H1 (cell line): ENCODE data around the gene TAF7L. TPM values are rescaled to one million over a fixed set of nuclear protein-coding genes. Genes with fewer than 3 reads are reported as not detected.

Source experiments
- CTCF ChIA-PET: fragments of 300-600 bp; sonication (Branson Sonifier 250); formaldehyde crosslinking; loops from one replicate; lab custom pipeline; 2021; ENCODE audit not compliant: partially characterized antibody; lab: Charles Lee
- POLR2A ChIA-PET: fragments of 300-600 bp; sonication (Branson Sonifier 250); formaldehyde crosslinking; loops from one replicate; lab custom pipeline; 2021; ENCODE audit warnings: inconsistent platforms; ENCODE audit not compliant: partially characterized antibody; lab: Charles Lee
- DNase-seq, 2 experiments: peaks; one replicate each; pipeline versions ENCODE4 v3.0.0 to v3.0.0-alpha.2; 2010 to 2022; ENCODE audit warnings: low spot score in 2 of 2, low read depth in 1 of 2, mixed read lengths in 1 of 2
- FAIRE-seq: peaks from 2 replicates; lab custom pipeline; 2011; peaks lifted over from hg19 to GRCh38; lab: Jason Lieb, UNC
- H2AFZ ChIP-seq: 2 replicates; pipeline ENCODE4 v1.8.1; 2012; ENCODE audit warnings: low read length, inconsistent platforms
- H2AK5ac ChIP-seq: 2 replicates; pipeline ENCODE4 v1.6.1; 2013; ENCODE audit warnings: low read depth, low read length
- H2BK120ac ChIP-seq: replicated peaks from 2 replicates; pipeline ENCODE3; 2013; ENCODE audit warnings: low read depth, low read length, inconsistent platforms
- H2BK12ac ChIP-seq: 2 replicates; pipeline ENCODE4 v1.6.1; 2013; ENCODE audit warnings: low read depth, low read length
- H2BK15ac ChIP-seq: 2 replicates; pipeline ENCODE4 v1.6.1; 2013; ENCODE audit warnings: low read length
- H2BK20ac ChIP-seq: 2 replicates; pipeline ENCODE4 v1.6.1; 2013; ENCODE audit warnings: low read length
- H2BK5ac ChIP-seq: 2 replicates; pipeline ENCODE4 v1.6.1; 2013; ENCODE audit warnings: low read depth, low read length
- H3K14ac ChIP-seq: 2 replicates; pipeline ENCODE4 v1.6.1; 2013; ENCODE audit warnings: inconsistent platforms; ENCODE audit not compliant: insufficient read length
- H3K18ac ChIP-seq: 2 replicates; pipeline ENCODE4 v1.6.1; 2013; ENCODE audit warnings: low read length; ENCODE audit errors: extremely low read depth
- H3K23ac ChIP-seq: 2 replicates; pipeline ENCODE4 v1.6.1; 2013; ENCODE audit warnings: inconsistent platforms; ENCODE audit not compliant: insufficient read length
- H3K23me2 ChIP-seq: 2 replicates; pipeline ENCODE4 v1.6.1; 2013; ENCODE audit warnings: low read depth, low read length
- H3K27ac ChIP-seq: 2 replicates; pipeline ENCODE4 v1.6.1; 2011; ENCODE audit warnings: low read depth, low read length, inconsistent platforms
- H3K27me3 ChIP-seq, 4 experiments: replicated peaks in 1 of 4; 1 replicate in 1 of 4; 2 replicates in 3 of 4; pipeline versions ENCODE4 v1.6.1 to v1.8.1; 2011 to 2013; ENCODE audit warnings: low read length in 3 of 4, mild to moderate bottlenecking in 3 of 4, inconsistent platforms in 2 of 4, mixed read lengths in 2 of 4, moderate library complexity in 1 of 4; ENCODE audit not compliant: control insufficient read depth in 3 of 4, insufficient read depth in 3 of 4; ENCODE audit errors: extremely low read depth in 1 of 4
- H3K36me3 ChIP-seq, 4 experiments: 2 replicates each; pipeline versions ENCODE4 v1.6.1 to v1.8.1; 2011 to 2013; ENCODE audit warnings: mild to moderate bottlenecking in 4 of 4, low read length in 3 of 4, moderate library complexity in 2 of 4, control low read depth in 1 of 4, inconsistent platforms in 1 of 4; ENCODE audit not compliant: insufficient read depth in 4 of 4, control insufficient read depth in 2 of 4
- H3K4ac ChIP-seq: replicated peaks from 2 replicates; pipeline ENCODE3; 2013; ENCODE audit warnings: low read length, low read depth, mixed read lengths, inconsistent platforms; ENCODE audit not compliant: insufficient read length
- H3K4me1 ChIP-seq, 4 experiments: replicated peaks in 1 of 4; 1 replicate in 1 of 4; 2 replicates in 3 of 4; pipeline versions ENCODE4 v1.6.1 to v1.8.1; 2011 to 2013; ENCODE audit warnings: low read length in 3 of 4, inconsistent platforms in 2 of 4, mixed read lengths in 1 of 4; ENCODE audit not compliant: insufficient read depth in 4 of 4, control insufficient read depth in 3 of 4
- H3K4me2 ChIP-seq, 2 experiments: 2 replicates each; pipeline versions ENCODE4 v1.6.1 to v1.8.1; 2011 to 2013; ENCODE audit warnings: low read depth in 2 of 2, low read length in 2 of 2, control low read depth in 1 of 2, inconsistent platforms in 1 of 2, mild to moderate bottlenecking in 1 of 2; ENCODE audit not compliant: insufficient read depth in 1 of 2
- H3K4me3 ChIP-seq, 4 experiments: fragments of 200-600, 300-600 bp in 1 of 4; sonication (generic), shearing (Covaris generic), sonication (Bioruptor Twin) in 1 of 4; 2 replicates each; pipeline versions ENCODE4 v1.5.1 to v1.8.1; 2011 to 2016; ENCODE audit warnings: low read length in 4 of 4, low read depth in 3 of 4, control low read depth in 2 of 4, inconsistent platforms in 2 of 4, mild to moderate bottlenecking in 2 of 4, mixed read lengths in 1 of 4, moderate library complexity in 1 of 4; ENCODE audit not compliant: insufficient read depth in 2 of 4; ENCODE audit errors: extremely low read depth in 1 of 4
- H3K56ac ChIP-seq: replicated peaks from 2 replicates; pipeline ENCODE3; 2013; ENCODE audit warnings: low read depth, mild to moderate bottlenecking, mixed read lengths, low read length, inconsistent platforms; ENCODE audit not compliant: insufficient read length
- H3K79me1 ChIP-seq: 2 replicates; pipeline ENCODE4 v1.6.1; 2013; ENCODE audit warnings: low read depth, low read length, control low read depth
- H3K79me2 ChIP-seq, 2 experiments: 2 replicates each; pipeline versions ENCODE4 v1.6.1 to v1.8.1; 2012 to 2013; ENCODE audit warnings: low read length in 2 of 2, mild to moderate bottlenecking in 2 of 2, inconsistent platforms in 1 of 2; ENCODE audit not compliant: insufficient read depth in 2 of 2, control insufficient read depth in 1 of 2
- H3K9ac ChIP-seq, 4 experiments: replicated peaks in 1 of 4; 1 replicate in 1 of 4; 2 replicates in 3 of 4; pipeline versions ENCODE4 v1.6.1 to v1.8.1; 2011 to 2013; ENCODE audit warnings: low read depth in 3 of 4, low read length in 3 of 4, control low read depth in 2 of 4, mild to moderate bottlenecking in 2 of 4, moderate library complexity in 2 of 4, inconsistent platforms in 1 of 4; ENCODE audit errors: extremely low read depth in 1 of 4
- H3K9me3 ChIP-seq, 2 experiments: 2 replicates each; pipeline versions ENCODE4 v1.6.1 to v1.8.1; 2012 to 2013; ENCODE audit warnings: mild to moderate bottlenecking in 2 of 2, moderate library complexity in 2 of 2, control low read depth in 1 of 2, inconsistent platforms in 1 of 2, low read depth in 1 of 2, low read length in 1 of 2, mixed read lengths in 1 of 2; ENCODE audit not compliant: insufficient read depth in 2 of 2
- H4K20me1 ChIP-seq, 2 experiments: replicated peaks in 1 of 2; 2 replicates each; pipeline versions ENCODE3 to v1.8.1; 2011 to 2013; ENCODE audit warnings: inconsistent platforms in 2 of 2, low read length in 2 of 2, mild to moderate bottlenecking in 1 of 2; ENCODE audit not compliant: insufficient read depth in 2 of 2, control insufficient read depth in 1 of 2
- H4K5ac ChIP-seq: 2 replicates; pipeline ENCODE4 v1.6.1; 2013; ENCODE audit warnings: low read length, low read depth, mixed read lengths, inconsistent platforms; ENCODE audit not compliant: insufficient read length
- H4K8ac ChIP-seq: 2 replicates; pipeline ENCODE4 v1.8.0; 2013; ENCODE audit warnings: mild to moderate bottlenecking, moderate library complexity, low read length, inconsistent platforms; ENCODE audit not compliant: insufficient read depth; ENCODE audit errors: extremely low read depth
- H4K91ac ChIP-seq: replicated peaks from 2 replicates; pipeline ENCODE3; 2013; ENCODE audit warnings: low read length, mixed read lengths, inconsistent platforms; ENCODE audit not compliant: insufficient read length
- ATF2 ChIP-seq: IDR thresholded peaks from 2 replicates; pipeline ENCODE4 v1.6.1; 2012; ENCODE audit warnings: low read length, inconsistent platforms
- CBX5 ChIP-seq: fragments of 300-800, 300-1000 bp; sonication (generic); IDR thresholded peaks from 2 replicates; pipeline ENCODE4 v1.7.1; 2016; ENCODE audit warnings: antibody characterized with exemption, low read length, low read depth
- CEBPB ChIP-seq: IDR thresholded peaks from 2 replicates; pipeline ENCODE4 v1.6.1; 2012; ENCODE audit warnings: low read depth, low read length
- CTBP2 ChIP-seq: IDR thresholded peaks from 2 replicates; pipeline ENCODE4 v1.7.0; 2011; ENCODE audit warnings: borderline replicate concordance, mild to moderate bottlenecking, moderate library complexity, mixed read lengths, low read length; ENCODE audit not compliant: insufficient read depth, insufficient read length
- EP300 ChIP-seq, 2 experiments: IDR thresholded peaks; 1 replicate in 1 of 2; 2 replicates in 1 of 2; pipeline ENCODE4 v1.6.1; 2011 to 2012; ENCODE audit warnings: low read depth in 2 of 2, low read length in 2 of 2, mild to moderate bottlenecking in 2 of 2, borderline replicate concordance in 1 of 2, inconsistent platforms in 1 of 2, moderate library complexity in 1 of 2
- EZH2 ChIP-seq: fragments of 200-600 bp; sonication (generic); IDR thresholded peaks from 2 replicates; pipeline ENCODE4 v1.7.1; 2012; ENCODE audit warnings: low read depth, mild to moderate bottlenecking, moderate library complexity, low read length, inconsistent platforms; ENCODE audit not compliant: severe bottlenecking
- FOSL1 ChIP-seq: IDR thresholded peaks from 2 replicates; pipeline ENCODE4 v1.6.1; 2011; ENCODE audit warnings: mild to moderate bottlenecking, low read depth, low read length, moderate library complexity; ENCODE audit not compliant: insufficient read depth
- KDM1A ChIP-seq: fragments of 200-600, 300-600 bp; sonication (generic); IDR thresholded peaks from 2 replicates; pipeline ENCODE4 v1.7.1; 2016; ENCODE audit warnings: mild to moderate bottlenecking, low read length, borderline replicate concordance
- POU5F1 ChIP-seq: IDR thresholded peaks from 2 replicates; pipeline ENCODE4 v1.6.1; 2011; ENCODE audit warnings: low read depth, mild to moderate bottlenecking, low read length, moderate library complexity
- RXRA ChIP-seq: IDR thresholded peaks from 2 replicates; pipeline ENCODE4 v1.6.1; 2011; ENCODE audit warnings: low read depth, mild to moderate bottlenecking, low read length, moderate library complexity; ENCODE audit not compliant: insufficient read depth
- SP1 ChIP-seq: IDR thresholded peaks from 2 replicates; pipeline ENCODE4 v1.6.1; 2011; ENCODE audit warnings: low read depth, low read length
- SP2 ChIP-seq: IDR thresholded peaks from 2 replicates; pipeline ENCODE4 v1.6.1; 2012; ENCODE audit warnings: mild to moderate bottlenecking, low read length, inconsistent platforms
- WGBS, 2 experiments: shearing (Covaris generic) in 1 of 2; methylation state at CpG; one replicate each; pipeline versions ENCODE4 v1.1.6 to v1.1.7; 2013 to 2015; ENCODE audit warnings: low lambda C conversion rate in 2 of 2, mixed read lengths in 2 of 2, inconsistent platforms in 1 of 2, low coverage in 1 of 2, missing lambda C conversion rate in 1 of 2; ENCODE audit not compliant: insufficient replicate concordance in 2 of 2, insufficient coverage in 1 of 2, insufficient read length in 1 of 2; ENCODE audit errors: extremely low coverage in 1 of 2, missing lambda C conversion rate in 1 of 2; 5-methylcytosine and 5-hydroxymethylcytosine counted together
- polyA plus RNA-seq, 7 experiments: library from polyadenylated mRNA; depleted of rRNA in 3 of 7; stranded (reverse) in 5 of 7; unstranded in 2 of 7; fragments of >200 nt in 5 of 7; fragments of 200-250 nt in 2 of 7; gene quantifications; 1 replicate in 5 of 7; 2 replicates in 1 of 7; 4 replicates in 1 of 7; pipeline versions ENCODE4 v1.2.1 to v1.2.3, GENCODE V29; 2011 to 2013; ENCODE audit warnings: missing spikeins in 2 of 7, mixed read lengths in 2 of 7
- total RNA-seq: library from RNA; stranded (reverse); fragmentation: NEBNext Ultra II Directional; extraction: Animal tissue kit (Norgen Biotek cat#: 25700); gene quantifications from 2 replicates; pipeline ENCODE4 v1.2.1, GENCODE V29; 2021

Gene TAF7L
- total and polyA plus RNA-seq, 2 of the 8 experiments (the other 6 are each of a cell fraction or from before 2014, with no cell fraction given): not detected

DNA sequence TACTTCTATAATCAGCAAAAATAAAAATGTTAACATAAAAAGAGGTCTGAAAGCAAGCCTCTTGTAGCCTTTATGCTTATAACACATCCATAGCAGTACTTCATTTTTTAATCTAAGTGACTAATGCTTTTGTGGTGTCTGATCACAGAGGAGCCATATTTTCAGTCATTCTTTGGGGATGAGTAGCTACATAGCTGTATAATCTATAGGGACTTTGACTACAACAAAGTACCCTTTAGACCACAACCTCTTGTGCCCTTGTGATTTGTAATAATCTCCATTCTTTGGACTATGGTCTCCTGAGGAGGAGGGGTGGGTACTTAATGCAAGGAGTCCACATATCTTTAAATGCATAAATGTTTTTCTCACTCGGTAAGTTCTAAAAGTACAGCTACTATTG, 62.0 kb downstream of the TAF7L start:
- H3K27ac ChIP-seq: no peak overlapping the region
- H2AK5ac ChIP-seq: no peak overlapping the region
- no peak overlapping the region for H3K56ac ChIP-seq
- no peak for TF ChIP-seq POU5F1
- no peak for TF ChIP-seq CTBP2
- no peak for TF ChIP-seq RXRA
- no peak for TF ChIP-seq EZH2
- TF ChIP-seq ATF2: no peak
- no peak for TF ChIP-seq CEBPB
- no peak for TF ChIP-seq CBX5
- no peak for TF ChIP-seq FOSL1
- TF ChIP-seq EP300 (IDR thresholded peaks at IDR 0.05; ENCODE audit: borderline replicate concordance in 1 of 2, low read depth in 2 of 2, low read length in 2 of 2): no peak
- no peak for TF ChIP-seq SP1
- no peak for TF ChIP-seq KDM1A
- TF ChIP-seq SP2: no peak
- no peak overlapping the region for H2BK15ac ChIP-seq
- H3K23me2 ChIP-seq: no peaks in the 10 kb centered on the region
- H4K20me1 ChIP-seq: no peaks in the 10 kb centered on the region
- H3K18ac ChIP-seq: no peak overlapping the region
- no peak overlapping the region for H3K9ac ChIP-seq
- no peak overlapping the region for H3K4ac ChIP-seq
- DNase-seq: no peak
- no peak overlapping the region for H2BK20ac ChIP-seq
- H3K79me1 ChIP-seq: no peaks in the 10 kb centered on the region
- no peak overlapping the region for H4K5ac ChIP-seq
- H2AFZ ChIP-seq: no peak overlapping the region
- POLR2A ChIA-PET: no interaction called here
- H2BK5ac ChIP-seq: no peak overlapping the region
- H3K23ac ChIP-seq: no peak overlapping the region
- H2BK120ac ChIP-seq: no peak overlapping the region
- no peaks in the 10 kb centered on the region for H3K79me2 ChIP-seq
- 100% methylated on average over 1 of the region's 1 CpG; no CpG with 5 or more reads in 1 of the 2 experiments for WGBS, 2 experiments
- CTCF ChIA-PET: interaction anchor here (0.7 to 1.6 kb wide), 3 partner anchors 10 to 166 kb away, joined by 3 to 4 read pairs (median 4); partner anchors contain the start of gene DRP2
- no peak overlapping the region for H2BK12ac ChIP-seq
- no peak overlapping the region for H4K91ac ChIP-seq
- FAIRE-seq: no peak
- no peak overlapping the region for H3K4me3 ChIP-seq
- H3K4me2 ChIP-seq: no peak overlapping the region
- H3K36me3 ChIP-seq: no peaks in the 10 kb centered on the region
- H3K9me3 ChIP-seq: no peaks in the 10 kb centered on the region
- H4K8ac ChIP-seq: no peak overlapping the region
- no peak overlapping the region for H3K14ac ChIP-seq
- H3K4me1 ChIP-seq: no peaks in the 10 kb centered on the region
- no peaks in the 10 kb centered on the region for H3K27me3 ChIP-seq
